ENCODE data around the gene TCF4. TPM values are rescaled to one million over a fixed set of nuclear protein-coding genes. Genes with fewer than 3 reads are reported as not detected.

The TCF4 gene
- total and polyA plus RNA-seq, 4 donors: 4.3 to 15.3 (median 11.5) TPM

DNA sequence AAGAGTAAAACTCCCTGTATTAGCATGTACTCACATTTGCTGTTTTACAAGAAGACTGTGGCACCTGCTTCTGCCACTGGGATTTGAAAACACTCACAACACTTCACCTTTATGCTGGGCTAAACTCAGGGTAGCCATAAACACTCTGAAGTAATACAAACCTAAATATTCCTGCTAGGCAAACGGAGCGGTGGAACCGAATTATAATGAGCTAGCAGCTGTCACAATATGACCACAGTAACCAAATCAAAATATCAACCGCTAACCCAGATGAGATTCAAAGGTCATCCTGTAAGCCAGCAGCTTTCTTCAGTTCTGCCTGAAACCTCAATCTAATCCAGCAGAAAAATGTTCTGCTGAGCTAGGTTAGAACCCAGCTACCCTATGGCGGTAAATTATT, 132.1 kb downstream of the TCF4 start:
- WGBS: 88% methylated on average over 5 of the region's 5 CpGs
- Histone ChIP-seq H3K9me3 (ENCODE audit: control insufficient read depth in 4 of 4, low read length in 3 of 4) (no peaks in the 10 kb centered on the region), H3K27me3 (ENCODE audit: control insufficient read depth in 4 of 4, insufficient read depth in 4 of 4, low read length in 3 of 4) (no peaks in the 10 kb centered on the region), H3K4me1 (ENCODE audit: control insufficient read depth in 4 of 4, insufficient read depth in 4 of 4, low read length in 3 of 4) (no peaks in the 10 kb centered on the region), H3K9ac (ENCODE audit: low read depth in 1 of 2, low read length in 2 of 2) (no peak overlapping the region), H3K36me3 (ENCODE audit: control insufficient read depth in 4 of 4, insufficient read depth in 3 of 4, low read depth in 1 of 4, low read length in 3 of 4) (no peaks in the 10 kb centered on the region), H3K4me3 (ENCODE audit: low read depth in 1 of 3, low read length in 3 of 3) (no peak overlapping the region), H3K27ac (ENCODE audit: low read depth in 1 of 2, low read length in 2 of 2) (no peak overlapping the region)
- no peak for DNase-seq (ENCODE audit: low spot score)
- no peak for TF ChIP-seq FOXA1 (IDR thresholded peaks at IDR 0.05)
- TF ChIP-seq, protein P1, sequence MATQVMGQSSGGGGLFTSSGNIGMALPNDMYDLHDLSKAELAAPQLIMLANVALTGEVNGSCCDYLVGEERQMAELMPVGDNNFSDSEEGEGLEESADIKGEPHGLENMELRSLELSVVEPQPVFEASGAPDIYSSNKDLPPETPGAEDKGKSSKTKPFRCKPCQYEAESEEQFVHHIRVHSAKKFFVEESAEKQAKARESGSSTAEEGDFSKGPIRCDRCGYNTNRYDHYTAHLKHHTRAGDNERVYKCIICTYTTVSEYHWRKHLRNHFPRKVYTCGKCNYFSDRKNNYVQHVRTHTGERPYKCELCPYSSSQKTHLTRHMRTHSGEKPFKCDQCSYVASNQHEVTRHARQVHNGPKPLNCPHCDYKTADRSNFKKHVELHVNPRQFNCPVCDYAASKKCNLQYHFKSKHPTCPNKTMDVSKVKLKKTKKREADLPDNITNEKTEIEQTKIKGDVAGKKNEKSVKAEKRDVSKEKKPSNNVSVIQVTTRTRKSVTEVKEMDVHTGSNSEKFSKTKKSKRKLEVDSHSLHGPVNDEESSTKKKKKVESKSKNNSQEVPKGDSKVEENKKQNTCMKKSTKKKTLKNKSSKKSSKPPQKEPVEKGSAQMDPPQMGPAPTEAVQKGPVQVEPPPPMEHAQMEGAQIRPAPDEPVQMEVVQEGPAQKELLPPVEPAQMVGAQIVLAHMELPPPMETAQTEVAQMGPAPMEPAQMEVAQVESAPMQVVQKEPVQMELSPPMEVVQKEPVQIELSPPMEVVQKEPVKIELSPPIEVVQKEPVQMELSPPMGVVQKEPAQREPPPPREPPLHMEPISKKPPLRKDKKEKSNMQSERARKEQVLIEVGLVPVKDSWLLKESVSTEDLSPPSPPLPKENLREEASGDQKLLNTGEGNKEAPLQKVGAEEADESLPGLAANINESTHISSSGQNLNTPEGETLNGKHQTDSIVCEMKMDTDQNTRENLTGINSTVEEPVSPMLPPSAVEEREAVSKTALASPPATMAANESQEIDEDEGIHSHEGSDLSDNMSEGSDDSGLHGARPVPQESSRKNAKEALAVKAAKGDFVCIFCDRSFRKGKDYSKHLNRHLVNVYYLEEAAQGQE (IDR thresholded peaks at IDR 0.05): no peak
- TF ChIP-seq ZBTB33 (IDR thresholded peaks at IDR 0.05): no peak
- no peak for TF ChIP-seq RAD21 (IDR thresholded peaks at IDR 0.05)
- no peak for TF ChIP-seq FOXA2 (IDR thresholded peaks at IDR 0.05)
- TF ChIP-seq TAF1 (conservative IDR thresholded peaks at IDR 0.05): no peak
- no peak for TF ChIP-seq MAX (IDR thresholded peaks at IDR 0.05)
- TF ChIP-seq HNF4A (conservative IDR thresholded peaks at IDR 0.05): no peak
- TF ChIP-seq JUND (IDR thresholded peaks at IDR 0.05): no peak
- no peak for TF ChIP-seq SP1 (IDR thresholded peaks at IDR 0.05)
- no peak for TF ChIP-seq RXRA (IDR thresholded peaks at IDR 0.05)
- TF ChIP-seq NR2F2 (IDR thresholded peaks at IDR 0.05): no peak
- TF ChIP-seq CTCF (IDR thresholded peaks at IDR 0.05; ENCODE audit: low read depth, low read length, missing input control): no peak
- TF ChIP-seq YY1 (IDR thresholded peaks at IDR 0.05): no peak

GRCh38 chr18:55453186-55453585, 134.8 kb downstream of the TCF4 start:
- Histone ChIP-seq H3K9ac (ENCODE audit: low read depth in 1 of 2, low read length in 2 of 2) (no peak overlapping the region), H3K27ac (ENCODE audit: low read depth in 1 of 2, low read length in 2 of 2) (no peak overlapping the region), H3K9me3 (ENCODE audit: control insufficient read depth in 4 of 4, low read length in 3 of 4) (no peaks in the 10 kb centered on the region), H3K4me1 (ENCODE audit: control insufficient read depth in 4 of 4, insufficient read depth in 4 of 4, low read length in 3 of 4) (no peaks in the 10 kb centered on the region), H3K27me3 (ENCODE audit: control insufficient read depth in 4 of 4, insufficient read depth in 4 of 4, low read length in 3 of 4) (no peaks in the 10 kb centered on the region), H3K36me3 (ENCODE audit: control insufficient read depth in 4 of 4, insufficient read depth in 3 of 4, low read depth in 1 of 4, low read length in 3 of 4) (no peaks in the 10 kb centered on the region), H3K4me3 (ENCODE audit: low read depth in 1 of 3, low read length in 3 of 3) (no peak overlapping the region)
- TF ChIP-seq, protein P1 (IDR thresholded peaks at IDR 0.05): no peak
- TF ChIP-seq FOXA1 (IDR thresholded peaks at IDR 0.05): no peak
- TF ChIP-seq ZBTB33 (IDR thresholded peaks at IDR 0.05): no peak
- TF ChIP-seq RXRA (IDR thresholded peaks at IDR 0.05): no peak
- no peak for TF ChIP-seq TAF1 (conservative IDR thresholded peaks at IDR 0.05)
- no peak for TF ChIP-seq JUND (IDR thresholded peaks at IDR 0.05)
- no peak for TF ChIP-seq GABPA (IDR thresholded peaks at IDR 0.05 in 1 of 2, conservative IDR thresholded peaks at IDR 0.05 in 1 of 2)
- TF ChIP-seq RAD21 (IDR thresholded peaks at IDR 0.05): no peak
- TF ChIP-seq SP1 (IDR thresholded peaks at IDR 0.05): no peak
- no peak for TF ChIP-seq HNF4G (IDR thresholded peaks at IDR 0.05)
- TF ChIP-seq EGR1 (IDR thresholded peaks at IDR 0.05; ENCODE audit: low read depth in 2 of 2): no peak
- no peak for DNase-seq (ENCODE audit: low spot score)
- 74% methylated on average over 1 of the region's 1 CpG for WGBS
